HL-60 (cell line): ENCODE measurements around the gene PGBD5.

Experiments
- CTCF ChIP-seq: IDR thresholded peaks from one replicate; pipeline ENCODE4 v1.5.1; 2011; ENCODE audit warnings: low read length, control low read depth, inconsistent platforms; ENCODE audit not compliant: insufficient read depth
- GABPA ChIP-seq: IDR thresholded peaks from 2 replicates; pipeline ENCODE4 v1.6.1; 2012; ENCODE audit warnings: low read depth
- POLR2AphosphoS5 ChIP-seq: IDR thresholded peaks from 2 replicates; pipeline ENCODE4 v1.6.1; 2012; ENCODE audit warnings: low read depth
- REST ChIP-seq: IDR thresholded peaks from 2 replicates; pipeline ENCODE4 v1.6.1; 2012; ENCODE audit warnings: low read depth; ENCODE audit not compliant: insufficient replicate concordance
- SPI1 ChIP-seq: IDR thresholded peaks from 2 replicates; pipeline ENCODE4 v1.6.1; 2012; ENCODE audit warnings: low read depth, mild to moderate bottlenecking, borderline replicate concordance

- TF ChIP-seq CTCF (no peak), POLR2AphosphoS5 (no peak), REST (no peak), SPI1 (no peak), GABPA (no peak)
These were observed 120.0 kb downstream of the PGBD5 start for GRCh38 chr1:230306169-230306568.
